IPS DF 4.7 (cell line): ENCODE data around the gene ECM1.

Source experiments
- DNase-seq: peaks from one replicate; pipeline ENCODE4 v3.0.0-alpha.2; 2013; ENCODE audit warnings: low spot score; ENCODE audit errors: extremely low read depth

ECM1 gene

DNA sequence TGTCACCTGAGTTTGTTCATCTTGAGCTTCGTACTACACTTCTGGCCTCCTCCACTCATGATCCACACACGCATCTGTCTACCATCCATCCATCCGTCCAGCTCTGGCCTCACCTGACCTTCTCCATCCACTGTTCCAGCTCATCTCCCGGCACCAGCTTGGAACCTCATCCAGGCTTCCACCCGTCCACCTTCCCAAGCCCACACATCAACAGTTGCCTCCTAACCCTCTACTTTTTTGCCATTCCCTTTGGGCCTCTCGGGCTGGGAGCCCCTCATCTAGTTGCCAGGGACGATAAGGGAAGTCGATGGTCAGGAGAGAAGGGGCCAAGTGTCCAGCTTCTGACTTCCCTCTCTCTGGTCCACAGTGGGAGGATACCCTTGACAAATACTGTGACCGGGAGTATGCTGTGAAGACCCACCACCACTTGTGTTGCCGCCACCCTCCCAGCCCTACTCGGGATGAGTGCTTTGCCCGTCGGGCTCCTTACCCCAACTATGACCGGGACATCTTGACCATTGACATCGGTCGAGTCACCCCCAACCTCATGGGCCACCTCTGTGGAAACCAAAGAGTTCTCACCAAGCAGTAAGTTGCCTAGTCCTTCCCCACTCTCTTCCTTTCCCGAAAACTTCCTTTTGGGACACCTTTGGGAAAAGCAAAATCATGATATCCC is 4.2 kb downstream of the ECM1 start:
- DNase-seq = no peak

DNA sequence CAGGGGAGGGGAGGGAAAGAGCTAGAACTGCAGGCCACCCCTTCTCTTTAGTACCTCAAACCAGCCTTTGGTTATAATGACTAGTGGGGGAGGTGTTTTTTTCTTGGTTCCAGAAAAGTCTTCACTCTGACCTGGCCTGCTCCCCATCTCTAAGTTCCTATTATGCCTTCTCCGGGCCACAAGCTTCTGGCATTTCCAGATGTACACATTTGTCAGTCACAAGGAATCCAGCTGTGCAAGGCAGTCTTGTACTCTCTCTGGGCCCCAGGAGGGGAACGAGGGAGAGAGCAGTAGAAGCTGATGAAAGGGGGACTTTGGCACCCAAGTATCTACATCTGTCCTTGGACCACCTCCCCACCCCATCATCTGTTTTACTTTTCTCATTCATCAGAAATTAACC is 4.9 kb downstream of the ECM1 start:
- no peak for DNase-seq

DNA sequence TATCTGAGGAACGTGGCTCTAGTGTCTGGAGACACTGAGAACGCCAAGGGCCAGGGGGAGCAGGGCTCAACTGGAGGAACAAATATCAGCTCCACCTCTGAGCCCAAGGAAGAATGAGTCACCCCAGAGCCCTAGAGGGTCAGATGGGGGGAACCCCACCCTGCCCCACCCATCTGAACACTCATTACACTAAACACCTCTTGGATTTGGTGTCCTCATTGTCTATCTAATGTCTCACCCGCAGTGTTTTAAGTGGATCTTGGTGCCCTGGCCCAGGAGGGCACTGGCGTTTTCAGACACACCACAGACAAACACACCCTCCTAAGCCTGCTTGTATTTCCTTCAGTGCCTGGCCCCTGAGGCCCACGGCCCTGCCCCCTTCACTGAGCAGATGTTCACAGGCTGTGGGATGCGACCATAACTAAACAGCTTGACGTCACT is 5.5 kb downstream of the ECM1 start:
- DNase-seq = no peak

DNA sequence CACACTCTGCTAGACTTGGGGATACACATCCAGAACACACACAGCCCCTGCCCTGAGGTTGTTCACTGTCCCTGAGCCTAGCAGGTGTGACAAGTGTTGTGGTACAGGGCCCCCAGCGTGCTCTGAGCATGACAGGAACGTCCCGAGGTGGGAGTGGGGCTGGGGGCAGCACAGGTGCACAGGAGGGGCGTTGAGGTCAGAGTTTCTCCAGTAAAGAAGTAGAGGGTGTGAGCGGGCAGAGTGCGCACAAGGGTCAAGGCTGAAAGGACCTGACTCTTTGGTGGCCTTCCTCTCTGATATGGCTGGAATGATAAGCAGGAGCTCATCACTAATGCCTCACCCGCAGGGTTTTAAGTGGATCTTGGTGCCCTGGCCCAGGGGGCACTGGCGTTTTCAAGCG is 6.4 kb downstream of the ECM1 start:
- DNase-seq = no peak

DNA sequence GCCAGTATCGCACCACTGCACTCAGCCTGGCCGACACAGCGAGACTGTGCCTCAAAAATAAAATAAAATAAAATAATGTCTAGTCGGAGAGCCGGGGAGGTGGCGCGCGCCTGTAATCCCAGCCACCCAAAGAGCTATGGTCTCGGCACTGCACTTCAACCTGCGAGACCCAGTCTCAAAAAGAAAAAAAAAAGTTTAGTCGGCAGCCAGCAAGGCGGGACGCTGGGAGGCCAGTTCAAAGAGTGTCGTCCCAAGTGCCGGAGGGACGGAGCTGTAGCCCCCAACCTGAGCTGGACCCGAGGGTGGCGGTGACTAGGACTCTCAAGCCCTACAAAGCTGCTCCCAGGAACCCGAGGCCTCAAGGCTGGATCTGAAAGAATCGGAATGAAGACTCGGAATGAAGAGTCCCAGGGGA is 7.0 kb downstream of the ECM1 start:
- DNase-seq = no peak

DNA sequence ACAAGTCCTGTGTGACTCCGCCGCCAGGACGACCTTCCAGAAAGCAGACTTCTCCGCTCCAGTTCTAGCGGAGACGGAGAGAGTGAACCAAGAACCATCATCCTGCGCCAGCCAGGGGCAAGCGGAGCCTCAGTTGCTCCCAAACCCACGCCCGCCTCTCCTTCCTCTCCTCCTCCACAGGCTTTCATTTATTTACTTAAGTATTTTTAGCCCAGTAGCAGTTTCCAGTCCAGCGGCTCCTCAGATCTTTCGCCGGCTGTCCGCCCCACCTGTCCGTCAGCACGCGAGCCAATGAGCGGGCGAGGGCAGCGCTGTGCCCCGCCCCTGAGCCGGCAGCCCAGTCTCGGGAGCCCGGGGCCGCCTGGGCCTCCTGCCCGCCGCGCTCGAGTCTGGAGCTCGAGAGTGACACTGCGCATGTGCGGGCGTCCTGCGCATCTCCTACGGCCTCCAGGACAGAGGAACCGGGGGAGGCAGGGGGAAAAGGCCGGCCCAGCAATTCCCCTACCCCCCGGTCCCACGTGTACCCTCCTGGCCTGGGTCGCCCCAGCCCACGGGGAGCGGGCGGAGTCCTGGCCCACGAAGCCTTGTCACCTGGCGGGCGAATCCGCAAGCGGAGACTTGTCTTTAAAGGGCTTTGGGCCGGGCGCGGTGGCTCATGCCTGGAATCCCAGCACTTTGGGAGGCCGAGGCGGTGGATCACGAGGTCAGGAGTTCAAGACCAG is 7.6 kb downstream of the ECM1 start, which contains the start of gene FALEC:
Gene FALEC, plus strand, starts transcription at position 425 of the 722 bp plus-strand sequence.
- DNase-seq = no peak

DNA sequence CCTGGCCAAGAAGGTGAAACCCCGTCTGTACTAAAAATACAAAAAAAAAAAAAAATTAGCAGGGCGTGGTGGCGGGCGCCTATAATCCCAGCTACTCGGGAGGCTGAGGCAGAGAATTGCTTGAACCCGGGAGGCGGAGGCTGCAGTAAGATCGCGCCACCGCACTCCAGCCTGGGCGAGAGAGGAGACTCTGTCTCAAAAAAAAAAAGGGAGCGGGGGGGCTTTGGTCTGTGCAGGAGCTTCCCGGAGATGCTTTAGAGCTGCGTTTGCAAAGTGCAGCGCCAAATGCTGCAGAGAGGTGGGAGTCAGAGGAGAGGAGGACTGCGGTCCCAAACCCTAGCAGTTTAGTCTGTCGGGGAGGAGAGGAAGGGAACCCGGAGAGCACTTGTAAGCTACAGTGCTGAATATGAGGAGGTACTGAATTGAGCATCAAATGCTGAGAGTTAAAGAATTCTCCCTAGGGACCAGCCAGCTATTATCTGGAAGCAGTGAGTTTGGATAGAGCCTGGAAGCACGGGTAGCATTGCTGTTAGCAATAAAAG is 8.2 kb downstream of the ECM1 start:
- no peak for DNase-seq

DNA sequence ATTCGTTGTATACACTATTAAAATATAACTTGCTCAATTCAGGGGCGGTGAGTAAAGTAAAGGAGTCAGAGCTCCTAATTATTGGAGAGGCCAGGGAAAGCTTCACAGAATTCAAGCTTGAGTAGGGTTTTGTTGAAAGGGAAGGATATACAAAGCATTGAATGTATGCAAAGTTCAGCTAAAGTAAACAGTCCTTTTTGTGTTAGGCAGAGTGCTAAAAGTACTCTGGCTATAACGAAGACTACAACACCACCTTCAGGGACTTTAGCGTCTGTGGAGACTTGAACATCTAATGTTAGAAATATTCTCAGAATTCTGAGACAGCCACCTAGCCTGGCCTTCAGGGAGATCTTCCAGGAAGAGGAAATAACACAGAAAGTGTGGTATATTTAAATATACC is 8.7 kb downstream of the ECM1 start:
- no peak for DNase-seq

DNA sequence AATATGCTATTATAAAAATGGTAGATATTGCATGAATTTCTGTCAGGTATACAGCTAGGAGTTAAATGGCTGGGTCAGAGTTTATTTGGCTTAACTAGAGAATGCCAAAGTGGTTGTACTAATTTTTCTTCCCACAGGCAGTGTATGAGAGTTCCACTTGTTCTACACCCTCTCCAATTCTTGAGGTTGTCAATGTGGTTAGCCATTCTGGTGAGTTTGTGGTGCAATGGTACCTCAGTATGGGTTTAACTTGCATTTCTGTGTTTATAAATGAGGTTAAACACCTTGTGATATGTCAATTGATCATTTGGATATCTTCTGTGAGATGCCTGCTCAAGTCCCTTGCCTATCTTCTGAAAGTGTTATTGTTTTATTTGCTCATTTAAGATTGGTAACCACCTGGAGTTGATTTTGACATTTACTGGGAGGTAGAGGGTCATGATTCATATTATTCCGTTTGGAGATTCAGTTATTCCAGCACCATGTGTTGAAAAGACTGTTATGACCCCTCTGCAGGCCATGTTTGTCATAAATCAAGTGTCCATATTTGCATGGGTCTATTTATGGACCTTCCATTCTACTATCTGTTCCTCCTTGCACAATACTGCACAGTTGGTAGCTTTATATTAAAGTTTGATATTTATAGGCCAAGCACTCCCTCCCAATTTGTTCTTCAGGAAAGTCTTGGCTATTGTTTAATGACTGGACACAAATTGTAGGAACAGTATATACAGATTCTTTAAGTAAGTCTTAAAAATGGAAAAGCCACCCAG is 13.5 kb downstream of the ECM1 start:
- DNase-seq = no peak

DNA sequence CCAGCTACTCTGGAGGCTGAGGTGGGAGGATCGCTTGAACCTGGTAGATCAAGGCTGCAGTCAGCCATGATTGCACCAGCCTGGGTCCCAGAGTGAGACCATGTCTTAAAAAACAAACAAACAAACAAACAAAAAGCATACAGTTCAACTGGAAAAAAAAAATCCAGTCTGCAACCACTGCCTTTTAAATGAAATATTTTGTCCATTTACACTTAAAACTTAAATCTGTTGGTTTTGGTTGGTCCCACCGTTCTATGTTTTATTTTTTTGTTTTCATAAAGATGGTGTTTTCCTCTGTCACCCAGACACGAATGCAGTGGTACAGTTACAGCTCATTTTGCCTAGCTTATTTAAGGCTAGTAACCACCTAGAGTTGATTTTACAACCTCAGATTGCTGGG is 17.4 kb downstream of the ECM1 start:
- no peak for DNase-seq

DNA sequence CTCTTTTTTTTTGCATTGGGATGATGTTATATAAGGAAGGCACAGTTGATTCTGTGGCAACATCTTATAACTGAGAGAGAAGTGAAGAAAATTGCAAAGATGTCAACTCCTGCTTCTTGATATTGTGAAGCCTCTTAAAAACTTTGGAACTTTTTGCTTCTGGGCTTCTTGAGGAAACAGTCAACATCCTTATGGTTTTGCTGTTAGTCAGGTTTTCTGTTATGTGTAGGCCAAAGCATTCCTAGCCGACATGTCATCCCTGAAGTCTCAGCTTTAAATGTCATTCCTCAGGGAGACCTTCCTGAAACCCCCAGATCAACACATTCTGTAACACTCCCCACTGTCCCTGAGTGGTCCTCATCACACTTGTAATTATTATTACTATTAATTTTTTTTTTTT is 20.3 kb downstream of the ECM1 start:
- DNase-seq = no peak

DNA sequence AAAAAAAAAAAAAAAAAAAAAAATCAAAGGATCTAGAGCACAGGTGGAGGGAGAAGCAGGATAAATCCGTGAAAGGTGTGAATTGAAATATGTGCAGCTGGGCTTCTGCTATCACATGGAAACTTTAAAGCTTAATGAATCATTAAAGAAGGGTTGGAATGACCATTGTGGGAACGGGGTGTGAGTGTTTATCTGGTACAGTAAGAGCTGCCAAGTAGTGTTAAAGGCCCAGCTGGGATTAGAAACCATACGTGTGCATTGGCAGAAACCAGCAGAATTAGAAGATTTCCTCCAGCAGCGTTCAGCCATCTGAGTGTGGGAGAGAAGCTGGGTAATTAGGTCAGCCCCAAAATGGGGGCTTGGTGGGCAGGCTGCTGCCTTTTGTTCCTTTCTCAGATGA is 21.1 kb downstream of the ECM1 start:
- DNase-seq = no peak

DNA sequence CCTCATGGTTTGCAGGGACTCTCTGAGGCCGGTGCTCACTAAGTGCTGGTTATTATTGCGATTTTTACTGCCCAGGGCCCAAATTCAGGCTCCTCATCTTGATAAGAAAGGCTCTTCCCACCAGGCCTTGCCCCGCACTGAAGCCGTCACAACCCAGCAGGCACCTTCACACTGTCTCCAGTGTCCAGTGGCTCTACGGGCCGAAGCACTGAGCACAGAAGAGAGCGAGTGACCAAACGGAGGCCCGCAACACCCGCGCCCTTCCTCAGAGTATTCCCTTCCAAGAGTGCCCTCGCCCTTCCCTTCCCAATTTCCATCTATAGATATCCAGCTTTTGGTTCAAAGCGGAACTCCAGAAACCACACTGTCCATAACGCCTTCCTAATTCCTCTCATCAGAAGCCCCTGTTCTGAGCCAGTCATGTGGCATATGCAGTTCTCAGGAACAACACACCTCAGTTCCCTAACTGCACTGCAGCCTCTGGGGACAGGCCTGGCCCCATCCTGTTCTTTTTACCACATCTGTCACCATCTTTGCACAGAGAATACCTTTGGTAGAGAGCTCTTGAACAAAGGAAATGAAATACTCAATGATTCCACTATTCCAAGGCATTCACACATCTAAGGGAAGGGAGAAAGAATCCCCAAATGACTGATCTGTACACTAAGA is 22.7 kb downstream of the ECM1 start:
- no peak for DNase-seq

DNA sequence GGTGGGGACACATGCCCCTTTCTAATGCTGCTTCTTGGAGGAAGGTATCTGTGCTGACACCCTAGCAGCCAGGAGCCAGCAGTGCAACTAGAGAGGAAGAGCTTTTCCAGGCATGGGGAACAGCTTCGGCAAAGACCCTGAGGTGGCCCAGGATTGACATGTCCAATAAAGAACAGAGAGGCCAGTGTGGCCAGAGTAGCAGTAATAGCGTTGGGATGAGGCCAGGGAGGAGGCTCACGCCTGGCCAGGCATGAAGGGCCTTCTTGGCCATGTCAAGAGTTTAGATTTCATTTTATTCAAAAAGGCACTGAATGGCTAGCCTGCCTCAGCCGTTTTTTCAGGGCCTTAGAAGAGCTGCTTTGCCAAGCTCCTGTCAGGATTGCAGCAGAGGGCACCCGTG is 25.0 kb downstream of the ECM1 start:
- no peak for DNase-seq

DNA sequence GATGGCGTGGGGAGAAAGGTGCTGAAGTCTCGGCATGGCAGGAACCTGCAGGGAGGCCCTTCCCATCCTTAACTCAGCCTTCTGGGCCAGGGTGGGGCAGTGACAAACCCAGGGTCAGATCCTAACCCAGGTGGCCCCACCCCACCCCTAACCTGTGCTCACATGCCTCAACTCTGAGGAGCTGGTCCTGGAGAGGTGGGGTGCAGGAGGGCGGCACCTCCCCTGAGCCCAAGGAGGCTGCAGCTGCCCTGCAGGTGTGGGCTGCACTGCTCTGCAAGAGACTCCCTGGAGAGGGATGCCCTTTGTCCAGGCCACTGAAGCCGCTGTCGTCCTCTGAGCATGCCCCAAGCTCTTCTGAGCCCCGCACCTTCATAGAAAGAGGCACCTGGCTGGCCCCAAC is 26.1 kb downstream of the ECM1 start:
- DNase-seq = no peak

DNA sequence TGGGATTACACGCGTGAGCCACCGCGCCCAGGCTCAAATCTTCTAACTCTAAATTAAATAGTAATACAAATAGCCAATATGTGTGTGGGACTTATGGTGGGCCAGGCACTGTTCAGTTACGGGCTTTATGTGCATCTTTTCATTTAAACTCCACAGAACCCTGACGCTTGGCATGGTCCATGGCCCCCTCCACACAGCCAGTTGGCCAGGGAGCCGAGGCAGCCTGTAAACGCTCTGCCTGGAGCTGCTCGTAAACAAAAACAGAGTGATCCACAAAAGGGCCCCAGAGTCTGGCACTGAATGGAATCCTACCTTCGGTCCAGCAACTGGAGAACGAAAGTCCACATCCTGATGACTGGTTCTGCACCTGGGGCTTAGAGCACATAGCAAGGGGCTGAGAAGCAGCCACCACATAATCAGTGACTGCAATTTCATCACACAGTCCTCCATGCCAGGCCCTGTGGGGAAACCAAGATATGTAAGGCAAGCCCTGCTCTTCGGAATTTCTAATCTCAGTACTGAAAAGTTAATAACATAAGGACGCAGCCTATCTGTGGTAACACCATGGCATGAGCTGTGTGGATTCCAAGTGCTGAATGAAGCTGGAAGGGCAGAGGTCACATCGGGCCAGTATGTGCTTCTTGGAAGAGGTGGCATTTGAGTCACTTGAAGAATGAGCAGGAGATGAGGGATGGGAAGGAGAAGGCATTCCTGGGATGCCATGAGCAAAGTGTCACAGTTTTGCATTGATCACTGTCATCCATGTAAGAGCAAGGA is 27.8 kb downstream of the ECM1 start:
- no peak for DNase-seq

DNA sequence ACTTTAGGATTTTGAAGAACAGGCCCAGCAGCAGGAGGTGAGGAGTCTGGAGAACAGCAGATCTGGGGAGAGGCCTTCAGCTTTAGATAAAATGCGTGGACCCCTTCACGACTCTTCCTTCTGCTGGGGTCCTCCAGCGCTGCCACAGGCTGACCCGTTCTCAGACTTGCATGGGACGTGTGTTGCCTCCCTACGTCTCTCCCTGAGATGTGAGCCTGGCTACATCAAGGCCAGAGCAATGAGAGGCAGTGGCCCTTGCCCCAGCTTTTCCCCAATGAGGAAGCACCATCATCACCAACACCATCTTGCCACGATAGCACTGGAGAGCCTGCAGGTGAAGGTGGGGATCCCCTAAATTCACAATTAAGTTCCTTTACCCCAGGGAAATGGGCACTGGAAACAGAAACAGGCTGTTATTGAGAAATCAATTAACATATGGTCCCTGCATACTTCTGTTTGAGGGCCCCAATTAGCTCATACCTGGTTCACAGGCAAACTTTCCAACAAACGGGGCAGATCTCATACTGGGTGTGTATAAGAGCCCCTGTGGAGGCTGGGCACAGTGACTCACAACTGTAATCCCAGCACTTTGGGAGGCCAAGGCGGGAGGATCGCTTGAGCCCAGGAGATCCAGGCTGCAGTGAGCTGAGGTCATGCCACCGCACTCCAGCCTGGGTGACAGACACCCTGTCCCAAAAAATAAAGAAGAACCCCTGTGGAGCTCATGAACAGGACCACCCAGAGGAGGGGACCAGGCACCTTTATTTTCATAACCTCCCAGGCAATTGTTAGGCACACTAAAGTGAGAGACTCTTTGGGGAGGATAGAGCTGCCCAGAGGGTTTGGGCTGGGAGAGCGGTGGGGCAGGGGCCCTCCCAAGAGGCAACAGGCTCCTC is 29.2 kb downstream of the ECM1 start:
- DNase-seq = no peak

DNA sequence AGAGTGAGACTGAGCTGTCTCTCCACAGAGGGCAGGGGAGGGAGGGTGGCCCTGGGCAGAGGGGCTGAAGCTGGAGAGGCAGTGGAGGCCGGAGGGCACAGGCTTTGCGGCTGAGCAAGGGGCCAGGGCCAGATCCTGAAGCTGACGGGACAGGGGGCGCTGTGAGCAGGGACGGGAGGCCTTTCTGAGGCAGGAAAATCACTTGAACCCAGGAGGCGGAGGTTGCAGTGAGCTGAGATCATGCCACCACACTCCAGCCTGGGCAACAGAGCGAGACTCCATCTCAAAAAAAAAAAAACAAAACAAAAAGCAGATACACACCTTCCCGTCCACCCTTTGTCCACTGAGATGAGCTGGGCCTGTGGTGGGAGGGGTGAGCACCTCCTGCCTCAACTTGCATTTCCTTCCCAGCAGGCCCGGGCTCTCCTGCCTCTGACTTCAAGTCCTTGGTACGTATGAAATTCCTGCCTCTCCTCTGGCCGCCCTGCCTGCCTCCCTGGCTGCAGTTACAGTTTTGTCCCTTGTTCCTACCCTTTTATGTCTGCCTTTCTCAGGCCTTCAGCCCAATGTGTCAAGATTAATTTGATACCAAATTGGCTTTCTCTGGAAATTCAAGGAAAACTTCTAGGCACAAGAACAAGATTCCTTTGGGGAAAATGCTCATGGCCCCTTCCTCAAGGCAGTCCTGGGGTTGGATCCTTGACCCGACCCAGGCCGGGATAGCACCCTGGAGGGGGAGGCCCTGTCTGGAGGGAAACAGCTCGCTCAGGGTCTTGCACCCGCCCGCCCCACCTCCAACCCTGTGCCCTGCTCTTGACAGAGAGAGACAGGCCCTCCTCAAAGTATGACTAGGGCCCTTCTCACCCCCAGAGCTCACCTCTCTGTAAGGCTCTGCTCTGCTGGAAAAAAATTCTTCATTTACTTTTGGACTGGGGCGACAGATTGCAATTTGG is 30.1 kb downstream of the ECM1 start:
- DNase-seq = no peak
